Heart right ventricle (tissue), 16 donors: ENCODE measurements around the gene GFI1. TPM values are rescaled to one million over a fixed set of nuclear protein-coding genes. Genes with fewer than 3 reads are reported as not detected.

Experiments
- ATAC-seq, 8 donors: fragments of 200-7000 bp; cut with Tn5 transposase; one replicate each; pipeline ENCODE4 v1.9.1; 2020; ENCODE audit warnings: mild to moderate bottlenecking in 8 of 8, moderate library complexity in 8 of 8, moderate number of reproducible peaks in 1 of 8
- DNase-seq, 2 donors: peaks; one replicate each; pipeline ENCODE4 v3.0.0-alpha.2; 2020
- H3K27ac ChIP-seq, 10 donors: fragments of 200-600 bp; sonication (generic) in 2 of 10; one replicate each; pipeline versions ENCODE4 v1.5.0 to v1.8.0; 2020 to 2022; ENCODE audit warnings: mild to moderate bottlenecking in 3 of 10
- H3K27me3 ChIP-seq, 7 donors: fragments of 200-600 bp; one replicate each; pipeline ENCODE4 v1.8.0; 2021 to 2022; ENCODE audit warnings: mild to moderate bottlenecking in 2 of 7
- H3K36me3 ChIP-seq, 9 donors: fragments of 200-600 bp; sonication (generic) in 1 of 9; one replicate each; pipeline versions ENCODE4 v1.5.0 to v1.8.0; 2020 to 2022; ENCODE audit warnings: mild to moderate bottlenecking in 2 of 9
- H3K4me1 ChIP-seq, 9 donors: fragments of 200-600 bp; sonication (generic) in 1 of 9; one replicate each; pipeline versions ENCODE4 v1.5.0 to v1.8.0; 2020 to 2022; ENCODE audit warnings: mild to moderate bottlenecking in 4 of 9
- H3K4me3 ChIP-seq, 10 donors: fragments of 200-600 bp; sonication (generic) in 2 of 10; one replicate each; pipeline versions ENCODE4 v1.5.0 to v1.8.0; 2020 to 2022; ENCODE audit warnings: mild to moderate bottlenecking in 7 of 10, moderate library complexity in 2 of 10
- H3K9me3 ChIP-seq, 11 donors: fragments of 200-600 bp in 10 of 11; sonication (generic) in 2 of 11; one replicate each; pipeline versions ENCODE4 v1.5.0 to v1.8.0; 2013 to 2022; ENCODE audit warnings: mild to moderate bottlenecking in 2 of 11, control low read depth in 1 of 11, moderate library complexity in 1 of 11
- CTCF ChIP-seq, 9 donors: fragments of 200-600 bp; sonication (generic) in 2 of 9; IDR thresholded peaks; one replicate each; pipeline versions ENCODE4 v1.5.0 to v1.8.0; 2021 to 2022; ENCODE audit warnings: antibody characterized with exemption in 9 of 9, mild to moderate bottlenecking in 5 of 9, moderate library complexity in 1 of 9
- WGBS, 2 donors: extraction: QIAGEN DNeasy Blood & Tissue Kit; methylation state at CpG; one replicate each; pipeline ENCODE4 v1.1.7; 2013; ENCODE audit warnings: inconsistent platforms in 1 of 2; 5-methylcytosine and 5-hydroxymethylcytosine counted together
- intact Hi-C, 10 donors: fragments of 100-400 bp; cut with DNase I; formaldehyde crosslinking; loops; one replicate each; pipeline versions ENCODE4 v1.11.1 to v1.14.2; 2022
- polyA plus RNA-seq, 2 donors: library from polyadenylated mRNA; stranded (reverse); fragments of 200-250 nt; gene quantifications; one replicate each; pipeline ENCODE4 v1.2.3, GENCODE V29; 2013
- total RNA-seq, 10 donors: library from RNA; stranded (reverse); fragmentation: NEBNext Ultra II Directional in 3 of 10; extraction: Animal tissue kit (Norgen Biotek cat#: 25700) in 3 of 10; gene quantifications; one replicate each; pipeline versions ENCODE4 v1.2.1 to v1.2.4, GENCODE V29; 2021 to 2023
- donor health status: Arrhythmogenic right ventricular cardiomyopathy.
- donor health status: ischemic (EF 13 %, LVEDD 7.1; RV severe dilation, severe dysfunction).
- donor health status: healthy with polysubstance abuse.
- donor health status: DM: no; HTN: yes; CAD: no.
- donor health status: DM: no; HTN: no; CAD: no.
- donor health status: ischemic (EF 25% LVEDD 6.9; RV normal size, moderate dysfunction).
- donor health status: ischemic (EF 25% LVEDD 5.7; RV mildly dilated, moderate dysfunction).
- donor health status: healthy.
- donor health status: DM: yes; HTN: yes; CAD: no.
- donor health status: Ischemic cardiomyopathy.
- donor health status: ischemic (EF 35%, LVEDD 5.7; RV mildly dilated, moderate dysfunction).
- donor health status: nonischemic (EF 11% LVEDD 7.7; RV severe dilation, severe dysfunction).
- donor health status: DM: yes; HTN: yes; CAD: no.
- donor health status: PGD.
- donor health status: ischemic (EF 29% LVEDD 5.4; RV normal size, mild dysfunction).
- donor health status: nonischemic (EF 23%, LVEDD 6.1; RV moderate dilation, normal function).

The GFI1 gene
- total and polyA plus RNA-seq, 12 donors, result 0.09 to 1.3 (median 0.15) TPM; not detected in 3

DNA sequence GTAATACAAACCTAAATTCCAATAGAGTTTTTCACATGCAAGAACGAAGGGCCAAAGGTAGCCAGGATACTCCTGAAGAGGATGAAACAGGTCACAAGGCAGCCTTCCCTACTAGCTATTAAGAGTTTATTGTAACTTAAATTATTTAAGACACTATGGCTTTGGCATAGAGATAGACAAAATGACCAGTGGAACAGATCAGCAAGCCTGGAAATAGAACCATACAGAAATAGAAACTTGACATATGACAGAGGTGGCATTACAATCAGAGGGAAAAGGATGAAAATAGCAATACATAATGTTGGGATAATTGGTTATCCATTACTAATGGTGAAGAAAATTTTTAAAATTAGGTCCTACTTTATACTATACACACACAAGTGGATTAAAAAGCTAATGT is 16.5 kb downstream of the GFI1 start:
- no peaks in the 10 kb centered on the region for H3K9me3 ChIP-seq
- no peaks in the 10 kb centered on the region for H3K36me3 ChIP-seq
- WGBS, 2 donors, result 94 to 97% methylated on average over 1 of the region's 1 CpG
- intact Hi-C loops, result no loop called here
- ATAC-seq (peak in 2 of 8 donors; percentile 52 to 65), DNase-seq (no peak)
- peaks cover 0 to 8% (median 0%) of the 10 kb centered on the region in 9 donors for H3K4me1 ChIP-seq
- no peaks in the 10 kb centered on the region for H3K27me3 ChIP-seq
- no peak overlapping the region for H3K27ac ChIP-seq
- H3K4me3 ChIP-seq, result no peak overlapping the region
- no peak for TF ChIP-seq CTCF (IDR thresholded peaks at IDR 0.05)

- no peaks in the 10 kb centered on the region for H3K27me3 ChIP-seq
- TF ChIP-seq CTCF (IDR thresholded peaks at IDR 0.05), result no peak
- H3K4me3 ChIP-seq, result no peak overlapping the region
- H3K27ac ChIP-seq, result no peak overlapping the region
- DNase-seq (no peak), ATAC-seq (no peak)
- H3K9me3 ChIP-seq, result no peaks in the 10 kb centered on the region
- peaks cover 0 to 38% (median 0%) of the 10 kb centered on the region in 9 donors for H3K4me1 ChIP-seq
- 84 to 86% methylated on average over 1 of the region's 1 CpG for WGBS, 2 donors
- no peaks in the 10 kb centered on the region for H3K36me3 ChIP-seq
- intact Hi-C loops, result no loop called here
Observed at GRCh38 chr1:92466683-92467352, 19.9 kb downstream of the GFI1 start.

- H3K4me3 ChIP-seq, result no peak overlapping the region
- intact Hi-C loops, result no loop called here
- no peak overlapping the region for H3K27ac ChIP-seq
- DNase-seq, result no peak
- TF ChIP-seq CTCF (IDR thresholded peaks at IDR 0.05), result no peak
- WGBS, 2 donors, result 98 to 100% methylated on average over 1 of the region's 1 CpG
- no peaks in the 10 kb centered on the region for H3K9me3 ChIP-seq
- no peaks in the 10 kb centered on the region for H3K36me3 ChIP-seq
- peaks cover 0 to 53% (median 0%) of the 10 kb centered on the region in 9 donors for H3K4me1 ChIP-seq
- no peaks in the 10 kb centered on the region for H3K27me3 ChIP-seq
- ATAC-seq, result no peak
Observed at GRCh38 chr1:92465256-92465647, 21.5 kb downstream of the GFI1 start.

- DNase-seq (no peak), ATAC-seq (no peak)
- Histone ChIP-seq H3K4me3 (no peak overlapping the region), H3K27me3 (no peaks in the 10 kb centered on the region), H3K9me3 (no peaks in the 10 kb centered on the region), H3K36me3 (no peaks in the 10 kb centered on the region), H3K4me1 (peaks cover 0 to 58% (median 0%) of the 10 kb centered on the region in 9 donors), H3K27ac (no peak overlapping the region)
- TF ChIP-seq CTCF (IDR thresholded peaks at IDR 0.05), result no peak
- intact Hi-C loops, result no loop called here
- WGBS, 2 donors, result 74 to 86% methylated on average over 4 of the region's 4 CpGs
Observed at GRCh38 chr1:92464588-92465255, 22.0 kb downstream of the GFI1 start.
